ENCODE data around the gene NDUFB10.
"Not testable (repeated sequence)": the region's sequence is repeated elsewhere in the genome, so short reads cannot be mapped to it uniquely, and the experiment has no call there.

Gene NDUFB10

GRCh38 chr16:1926271-1926670 lies 33.1 kb upstream of the NDUFB10 start:
- DNase-seq: no peak

GRCh38 chr16:1929105-1929504 lies 30.2 kb upstream of the NDUFB10 start:
- peak; percentile 29 for DNase-seq

GRCh38 chr16:1929578-1930337 lies 29.6 kb upstream of the NDUFB10 start:
- DNase-seq: peak; percentile 80

GRCh38 chr16:1930338-1930720 lies 29.0 kb upstream of the NDUFB10 start:
- DNase-seq: no peak

- no peak for DNase-seq
Observed at GRCh38 chr16:1932050-1933028, 27.0 kb upstream of the NDUFB10 start.

- DNase-seq: no peak
Observed at GRCh38 chr16:1933097-1933661, 26.2 kb upstream of the NDUFB10 start.

GRCh38 chr16:1936945-1937479 lies 22.3 kb upstream of the NDUFB10 start:
- no peak for DNase-seq

- no peak for DNase-seq
Observed at GRCh38 chr16:1938316-1938715, 21.0 kb upstream of the NDUFB10 start.

- DNase-seq: no peak
Observed at GRCh38 chr16:1938910-1939309, 20.4 kb upstream of the NDUFB10 start.

GRCh38 chr16:1939833-1940232 lies 19.5 kb upstream of the NDUFB10 start:
- not testable (repeated sequence) for DNase-seq

GRCh38 chr16:1940273-1941161 lies 18.8 kb upstream of the NDUFB10 start:
- no peak for DNase-seq

- peak; percentile 46 for DNase-seq
Observed at GRCh38 chr16:1941162-1942046, 17.9 kb upstream of the NDUFB10 start.

GRCh38 chr16:1942047-1942809 lies 17.1 kb upstream of the NDUFB10 start:
- no peak for DNase-seq

- DNase-seq: peak; percentile 98
Observed at GRCh38 chr16:1942810-1943726, 16.3 kb upstream of the NDUFB10 start, which contains the start of gene MSRB1. TSS of gene MSRB1 (minus strand) at chr16:1943199. CDS start at chr16:1943156, 43 bp downstream.

- DNase-seq: no peak
Observed at GRCh38 chr16:1944612-1945199, 14.6 kb upstream of the NDUFB10 start.

GRCh38 chr16:1945559-1946391 lies 13.6 kb upstream of the NDUFB10 start:
- DNase-seq: no peak

- no peak for DNase-seq
Observed at GRCh38 chr16:1946495-1947368, 12.6 kb upstream of the NDUFB10 start.

Data from fibroblast of skin of right quadriceps (primary cell).